NCI-H1417 (cell line): ENCODE data around the gene MRC2.

Experiments
- DNase-seq, 3 experiments: peaks; one replicate each; lab custom pipeline; 2025; lab: John Stamatoyannopoulos, UW

Gene MRC2

GRCh38 chr17:62661337-62661736, 33.9 kb downstream of the MRC2 start:
- no peak for DNase-seq

GRCh38 chr17:62662855-62663254, 35.4 kb downstream of the MRC2 start:
- DNase-seq = no peak

GRCh38 chr17:62663304-62663703, 35.8 kb downstream of the MRC2 start:
- DNase-seq = no peak

GRCh38 chr17:62664336-62665120, 37.1 kb downstream of the MRC2 start:
- DNase-seq = no peak

- DNase-seq = no peak
Observed at GRCh38 chr17:62665599-62665998, 38.1 kb downstream of the MRC2 start.

- no peak for DNase-seq
Observed at GRCh38 chr17:62666061-62666800, 38.8 kb downstream of the MRC2 start.

- no peak for DNase-seq
Observed at GRCh38 chr17:62666801-62667591, 39.5 kb downstream of the MRC2 start.

GRCh38 chr17:62668091-62668804, 40.8 kb downstream of the MRC2 start:
- peak in 1 of 3 experiments; percentile 15 for DNase-seq

GRCh38 chr17:62670202-62670821, 42.8 kb downstream of the MRC2 start:
- DNase-seq = no peak

GRCh38 chr17:62671553-62671952, 44.1 kb downstream of the MRC2 start:
- peak; percentile 25 to 71 (median 39) for DNase-seq

GRCh38 chr17:62672957-62673356, 45.5 kb downstream of the MRC2 start:
- DNase-seq = peak in 1 of 3 experiments; percentile 8

GRCh38 chr17:62673614-62674362, 46.3 kb downstream of the MRC2 start:
- no peak for DNase-seq

- no peak for DNase-seq
Observed at GRCh38 chr17:62674363-62674739, 46.9 kb downstream of the MRC2 start.

- no peak for DNase-seq
Observed at GRCh38 chr17:62674841-62675240, 47.4 kb downstream of the MRC2 start.

GRCh38 chr17:62675260-62675659, 47.8 kb downstream of the MRC2 start:
- DNase-seq = peak in 1 of 3 experiments; percentile 24

- DNase-seq = no peak
Observed at GRCh38 chr17:62675701-62676100, 48.2 kb downstream of the MRC2 start.

- DNase-seq = no peak
Observed at GRCh38 chr17:62676231-62676943, 48.9 kb downstream of the MRC2 start.

GRCh38 chr17:62676952-62677596, 49.6 kb downstream of the MRC2 start:
- DNase-seq = no peak

- no peak for DNase-seq
Observed at GRCh38 chr17:62678214-62678919, 50.9 kb downstream of the MRC2 start.
